K562 (cell line): ENCODE data around the gene MAB21L4.

Source experiments
- E2F8 ChIP-seq: fragments of 450-650 bp; IDR thresholded peaks from 2 replicates; pipeline ENCODE4 v1.7.1; 2018; ENCODE audit warnings: mild to moderate bottlenecking, low read depth; ENCODE audit not compliant: partially characterized antibody
- KAT2B ChIP-seq: IDR thresholded peaks from one replicate; pipeline ENCODE4 v1.6.1; 2012; ENCODE audit warnings: low read depth, mild to moderate bottlenecking, control low read depth, inconsistent platforms, low read length, moderate library complexity
- KDM1A ChIP-seq, 2 experiments: fragments of 450-650 bp; IDR thresholded peaks; 2 replicates each; pipeline ENCODE4 v1.6.1; 2016; ENCODE audit warnings: mild to moderate bottlenecking in 2 of 2
- SREBF2 ChIP-seq: sonication (generic); formaldehyde crosslinking; IDR thresholded peaks from 2 replicates; pipeline ENCODE4 v1.4.0; 2020; ENCODE audit warnings: mild to moderate bottlenecking, missing genetic modification reagents

DNA sequence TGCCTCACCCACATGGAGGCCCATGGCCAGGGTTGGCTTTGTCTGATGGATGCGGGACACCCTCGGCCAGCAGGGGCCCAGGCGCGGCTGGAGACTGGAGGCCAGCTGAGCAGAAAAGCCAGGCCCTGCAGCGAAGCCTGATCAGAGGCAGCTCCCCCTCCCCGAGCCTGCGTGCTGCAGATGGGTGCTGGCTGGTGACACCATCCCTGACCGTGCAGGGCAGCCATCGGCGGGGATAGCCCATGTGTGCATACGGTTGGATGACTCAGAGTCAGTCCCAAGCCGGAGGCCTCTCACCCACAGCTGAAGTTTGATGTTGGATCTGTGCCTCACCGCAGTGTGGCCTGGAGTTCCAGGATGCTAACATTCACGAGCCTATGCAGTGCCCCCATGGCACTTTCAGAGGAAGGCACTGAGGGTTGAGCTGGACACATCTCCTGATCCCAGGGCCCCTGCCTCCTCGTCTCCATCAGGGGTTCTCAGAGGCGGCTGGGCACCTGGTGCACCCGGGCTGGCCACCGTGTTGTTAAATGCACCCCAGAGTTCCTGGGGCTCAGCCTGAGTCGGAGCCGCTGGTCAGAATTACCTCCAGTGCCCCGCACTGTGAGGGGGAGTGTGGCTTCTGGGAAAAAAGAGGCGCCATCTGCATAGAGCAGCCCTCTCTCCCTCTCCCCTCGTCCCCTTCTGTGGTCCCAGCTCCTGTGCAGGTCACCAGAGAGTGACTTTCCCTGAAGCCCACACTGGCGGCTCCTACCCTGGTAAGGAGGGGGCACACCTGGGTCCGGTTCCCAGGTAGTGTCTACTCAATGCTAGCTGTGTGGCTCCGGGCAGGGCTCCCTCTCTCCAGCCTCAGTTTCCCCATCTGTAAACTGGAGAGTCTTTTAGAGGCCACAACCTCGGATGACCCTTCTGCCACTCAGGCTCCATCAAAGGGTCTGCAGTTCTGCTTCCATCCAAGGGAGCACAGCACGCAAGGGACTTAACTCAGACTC is 56.5 kb downstream of the MAB21L4 start:
- TF ChIP-seq SREBF2 (no peak), KDM1A (IDR thresholded peaks at IDR 0.05) (no peak), KAT2B (no peak), E2F8 (no peak)
